Neural cell (in vitro differentiated cells): ENCODE measurements around the gene SLC6A6. TPM values are rescaled to one million over a fixed set of nuclear protein-coding genes. Genes with fewer than 3 reads are reported as not detected.

Experiments
- H2AFZ ChIP-seq: fragments of 200-600, 300-800 bp; sonication (generic), shearing (Covaris generic); 2 replicates; pipeline ENCODE4 v1.6.0; 2014; ENCODE audit warnings: low read depth, mild to moderate bottlenecking, antibody characterized with exemption, low read length, moderate library complexity
- H3F3A ChIP-seq: fragments of 200-600 bp; shearing (Covaris generic); 2 replicates; pipeline ENCODE4 v1.6.1; 2016; ENCODE audit warnings: mild to moderate bottlenecking, moderate library complexity, mixed read lengths, antibody characterized with exemption, low read length; ENCODE audit not compliant: insufficient read depth, poor library complexity, severe bottlenecking
- H3K27ac ChIP-seq: fragments of 200-600, 300-800 bp; sonication (generic), shearing (Covaris generic); 2 replicates; pipeline ENCODE4 v1.5.1; 2014; ENCODE audit warnings: mild to moderate bottlenecking, low read length, moderate library complexity
- H3K27me3 ChIP-seq: fragments of 300-800, 200-600 bp; sonication (generic), shearing (Covaris generic); 2 replicates; pipeline ENCODE4 v1.6.0; 2014; ENCODE audit warnings: mild to moderate bottlenecking, low read depth, low read length, moderate library complexity; ENCODE audit not compliant: insufficient read depth
- H3K36me3 ChIP-seq: fragments of 300-800, 200-600 bp; sonication (generic), shearing (Covaris generic); 2 replicates; pipeline ENCODE4 v1.5.1; 2014; ENCODE audit warnings: mild to moderate bottlenecking, antibody characterized with exemption, low read length, moderate library complexity; ENCODE audit not compliant: insufficient read depth
- H3K4me2 ChIP-seq: fragments of 300-800, 200-600 bp; sonication (generic), shearing (Covaris generic); 2 replicates; pipeline ENCODE4 v1.6.0; 2014; ENCODE audit warnings: mild to moderate bottlenecking, low read length
- H3K4me3 ChIP-seq: fragments of 300-800, 200-600 bp; sonication (generic), shearing (Covaris generic); 2 replicates; pipeline ENCODE4 v1.5.1; 2014; ENCODE audit warnings: mild to moderate bottlenecking, low read length, moderate library complexity
- H3K79me2 ChIP-seq: fragments of 200-600 bp; shearing (Covaris generic); replicated peaks from 2 replicates; pipeline ENCODE4 v1.6.0; 2014; ENCODE audit warnings: mild to moderate bottlenecking, low read length, moderate library complexity; ENCODE audit not compliant: insufficient read depth
- H3K9ac ChIP-seq: fragments of 300-800, 200-600 bp; sonication (generic), shearing (Covaris generic); 2 replicates; pipeline ENCODE4 v1.6.1; 2016; ENCODE audit warnings: mild to moderate bottlenecking, low read length, mixed read lengths
- H3K9me2 ChIP-seq: fragments of 200-600 bp; shearing (Covaris generic); 2 replicates; pipeline ENCODE4 v1.6.1; 2016; ENCODE audit warnings: mild to moderate bottlenecking, low read length, mixed read lengths; ENCODE audit not compliant: insufficient read depth
- H3K9me3 ChIP-seq: fragments of 200-600, 300-800 bp; sonication (generic), shearing (Covaris generic); 2 replicates; pipeline ENCODE4 v1.6.1; 2016; ENCODE audit warnings: mild to moderate bottlenecking, mixed run types, low read length, moderate library complexity, mixed read lengths
- H4K20me1 ChIP-seq: fragments of 200-600 bp; shearing (Covaris generic); 2 replicates; pipeline ENCODE4 v1.6.1; 2016; ENCODE audit warnings: mild to moderate bottlenecking, mixed run types; ENCODE audit not compliant: insufficient read depth
- EP300 ChIP-seq: fragments of 450-650 bp; conservative IDR thresholded peaks from 2 replicates; pipeline ENCODE4 v1.6.1; 2014; ENCODE audit warnings: antibody characterized with exemption, mild to moderate bottlenecking, moderate library complexity; ENCODE audit not compliant: poor library complexity, severe bottlenecking
- EZH2 ChIP-seq: fragments of 200-600, 300-800 bp; shearing (Covaris generic), sonication (generic); IDR thresholded peaks from 2 replicates; pipeline ENCODE4 v1.6.1; 2014; ENCODE audit warnings: antibody characterized with exemption, low read length, borderline replicate concordance, mild to moderate bottlenecking; ENCODE audit not compliant: insufficient read depth, poor library complexity, severe bottlenecking
- MXI1 ChIP-seq: fragments of 450-650 bp; conservative IDR thresholded peaks from 2 replicates; pipeline ENCODE4 v1.6.1; 2014; ENCODE audit warnings: antibody characterized with exemption, mild to moderate bottlenecking; ENCODE audit not compliant: poor library complexity, severe bottlenecking
- POLR2AphosphoS5 ChIP-seq: IDR thresholded peaks from 2 replicates; pipeline ENCODE4 v1.6.1; 2012
- RAD21 ChIP-seq: fragments of 450-650 bp; conservative IDR thresholded peaks from 2 replicates; pipeline ENCODE4 v1.6.1; 2014; ENCODE audit warnings: antibody characterized with exemption, mild to moderate bottlenecking, moderate library complexity
- SMC3 ChIP-seq: fragments of 450-650 bp; conservative IDR thresholded peaks from 2 replicates; pipeline ENCODE4 v1.6.1; 2014; ENCODE audit warnings: antibody characterized with exemption, mild to moderate bottlenecking, moderate library complexity; ENCODE audit not compliant: poor library complexity
- TAF1 ChIP-seq: IDR thresholded peaks from 2 replicates; pipeline ENCODE4 v1.6.1; 2012; ENCODE audit warnings: low read depth
- polyA plus RNA-seq: library from polyadenylated mRNA; depleted of rRNA; stranded (reverse); fragments of >200 nt; gene quantifications from 2 replicates; pipeline ENCODE4 v1.2.3, GENCODE V29; 2014
- TF ChIP-seq, protein P1 (sequence below): IDR thresholded peaks from 2 replicates; pipeline ENCODE4 v1.6.1; 2012; ENCODE audit warnings: borderline replicate concordance
- TF ChIP-seq, protein P2 (sequence below): fragments of 450-650 bp; IDR thresholded peaks from 2 replicates; pipeline ENCODE4 v1.5.1; 2014; ENCODE audit warnings: antibody characterized with exemption, mild to moderate bottlenecking, moderate library complexity; ENCODE audit not compliant: poor library complexity, severe bottlenecking

The SLC6A6 gene
- polyA plus RNA-seq, 1 donor from 2014 or later, result 15.9 TPM

DNA sequence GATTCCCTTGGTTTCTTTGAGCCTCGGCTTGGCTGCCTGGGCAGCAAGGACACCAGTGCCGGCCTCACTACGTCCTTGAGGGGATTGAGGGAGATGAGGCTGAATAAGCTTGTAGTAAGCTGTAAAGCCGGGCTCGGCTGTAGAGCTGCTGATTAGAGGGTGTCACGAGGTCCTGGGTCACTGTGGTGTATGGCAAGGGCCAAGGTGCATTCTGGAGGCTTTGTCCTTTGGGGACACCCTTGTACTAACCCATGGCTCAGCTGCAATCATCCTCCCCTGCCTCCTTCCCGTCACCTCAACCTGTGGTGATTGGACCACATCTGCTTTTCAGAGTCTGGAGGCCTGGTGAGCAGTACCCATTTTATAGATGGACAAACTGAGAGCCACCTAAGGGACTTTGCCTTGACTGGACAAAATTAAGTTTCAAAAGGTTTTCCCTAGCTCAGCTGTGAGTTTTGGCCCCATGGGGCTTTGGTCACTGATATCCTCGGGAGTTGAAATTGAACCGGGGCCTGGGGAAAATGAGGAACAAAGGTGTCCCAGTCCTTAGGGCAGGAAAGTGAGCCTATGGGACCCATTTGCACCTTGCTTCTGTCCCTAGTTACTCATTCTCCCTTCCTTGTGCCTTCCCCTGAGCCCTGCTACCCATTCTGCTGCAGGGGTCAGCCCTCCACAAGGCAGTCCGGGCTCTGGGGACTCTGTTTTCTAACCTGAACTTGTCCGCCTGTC lies 2.4 kb downstream of the SLC6A6 start:
- Histone ChIP-seq H3K9me2 (no peaks in the 10 kb centered on the region), H3K79me2 (peaks cover 33% of the 10 kb centered on the region), H3K9me3 (no peaks in the 10 kb centered on the region), H3K4me2 (peak overlapping the region; percentile 79), H3F3A (no peaks in the 10 kb centered on the region), H3K27ac (peak overlapping the region; percentile 95), H3K27me3 (no peaks in the 10 kb centered on the region), H3K4me3 (peak overlapping the region; percentile 93), H2AFZ (no peak overlapping the region), H3K9ac (peak overlapping the region; percentile 92), H4K20me1 (no peaks in the 10 kb centered on the region), H3K36me3 (no peaks in the 10 kb centered on the region)
- TF ChIP-seq EP300 (no peak), TAF1 (no peak), RAD21 (no peak), EZH2 (no peak), MXI1 (no peak), POLR2AphosphoS5 (no peak), SMC3 (no peak)
- TF ChIP-seq, protein P1, sequence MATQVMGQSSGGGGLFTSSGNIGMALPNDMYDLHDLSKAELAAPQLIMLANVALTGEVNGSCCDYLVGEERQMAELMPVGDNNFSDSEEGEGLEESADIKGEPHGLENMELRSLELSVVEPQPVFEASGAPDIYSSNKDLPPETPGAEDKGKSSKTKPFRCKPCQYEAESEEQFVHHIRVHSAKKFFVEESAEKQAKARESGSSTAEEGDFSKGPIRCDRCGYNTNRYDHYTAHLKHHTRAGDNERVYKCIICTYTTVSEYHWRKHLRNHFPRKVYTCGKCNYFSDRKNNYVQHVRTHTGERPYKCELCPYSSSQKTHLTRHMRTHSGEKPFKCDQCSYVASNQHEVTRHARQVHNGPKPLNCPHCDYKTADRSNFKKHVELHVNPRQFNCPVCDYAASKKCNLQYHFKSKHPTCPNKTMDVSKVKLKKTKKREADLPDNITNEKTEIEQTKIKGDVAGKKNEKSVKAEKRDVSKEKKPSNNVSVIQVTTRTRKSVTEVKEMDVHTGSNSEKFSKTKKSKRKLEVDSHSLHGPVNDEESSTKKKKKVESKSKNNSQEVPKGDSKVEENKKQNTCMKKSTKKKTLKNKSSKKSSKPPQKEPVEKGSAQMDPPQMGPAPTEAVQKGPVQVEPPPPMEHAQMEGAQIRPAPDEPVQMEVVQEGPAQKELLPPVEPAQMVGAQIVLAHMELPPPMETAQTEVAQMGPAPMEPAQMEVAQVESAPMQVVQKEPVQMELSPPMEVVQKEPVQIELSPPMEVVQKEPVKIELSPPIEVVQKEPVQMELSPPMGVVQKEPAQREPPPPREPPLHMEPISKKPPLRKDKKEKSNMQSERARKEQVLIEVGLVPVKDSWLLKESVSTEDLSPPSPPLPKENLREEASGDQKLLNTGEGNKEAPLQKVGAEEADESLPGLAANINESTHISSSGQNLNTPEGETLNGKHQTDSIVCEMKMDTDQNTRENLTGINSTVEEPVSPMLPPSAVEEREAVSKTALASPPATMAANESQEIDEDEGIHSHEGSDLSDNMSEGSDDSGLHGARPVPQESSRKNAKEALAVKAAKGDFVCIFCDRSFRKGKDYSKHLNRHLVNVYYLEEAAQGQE, result no peak
- TF ChIP-seq, protein P2, sequence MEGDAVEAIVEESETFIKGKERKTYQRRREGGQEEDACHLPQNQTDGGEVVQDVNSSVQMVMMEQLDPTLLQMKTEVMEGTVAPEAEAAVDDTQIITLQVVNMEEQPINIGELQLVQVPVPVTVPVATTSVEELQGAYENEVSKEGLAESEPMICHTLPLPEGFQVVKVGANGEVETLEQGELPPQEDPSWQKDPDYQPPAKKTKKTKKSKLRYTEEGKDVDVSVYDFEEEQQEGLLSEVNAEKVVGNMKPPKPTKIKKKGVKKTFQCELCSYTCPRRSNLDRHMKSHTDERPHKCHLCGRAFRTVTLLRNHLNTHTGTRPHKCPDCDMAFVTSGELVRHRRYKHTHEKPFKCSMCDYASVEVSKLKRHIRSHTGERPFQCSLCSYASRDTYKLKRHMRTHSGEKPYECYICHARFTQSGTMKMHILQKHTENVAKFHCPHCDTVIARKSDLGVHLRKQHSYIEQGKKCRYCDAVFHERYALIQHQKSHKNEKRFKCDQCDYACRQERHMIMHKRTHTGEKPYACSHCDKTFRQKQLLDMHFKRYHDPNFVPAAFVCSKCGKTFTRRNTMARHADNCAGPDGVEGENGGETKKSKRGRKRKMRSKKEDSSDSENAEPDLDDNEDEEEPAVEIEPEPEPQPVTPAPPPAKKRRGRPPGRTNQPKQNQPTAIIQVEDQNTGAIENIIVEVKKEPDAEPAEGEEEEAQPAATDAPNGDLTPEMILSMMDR, result no peak

DNA sequence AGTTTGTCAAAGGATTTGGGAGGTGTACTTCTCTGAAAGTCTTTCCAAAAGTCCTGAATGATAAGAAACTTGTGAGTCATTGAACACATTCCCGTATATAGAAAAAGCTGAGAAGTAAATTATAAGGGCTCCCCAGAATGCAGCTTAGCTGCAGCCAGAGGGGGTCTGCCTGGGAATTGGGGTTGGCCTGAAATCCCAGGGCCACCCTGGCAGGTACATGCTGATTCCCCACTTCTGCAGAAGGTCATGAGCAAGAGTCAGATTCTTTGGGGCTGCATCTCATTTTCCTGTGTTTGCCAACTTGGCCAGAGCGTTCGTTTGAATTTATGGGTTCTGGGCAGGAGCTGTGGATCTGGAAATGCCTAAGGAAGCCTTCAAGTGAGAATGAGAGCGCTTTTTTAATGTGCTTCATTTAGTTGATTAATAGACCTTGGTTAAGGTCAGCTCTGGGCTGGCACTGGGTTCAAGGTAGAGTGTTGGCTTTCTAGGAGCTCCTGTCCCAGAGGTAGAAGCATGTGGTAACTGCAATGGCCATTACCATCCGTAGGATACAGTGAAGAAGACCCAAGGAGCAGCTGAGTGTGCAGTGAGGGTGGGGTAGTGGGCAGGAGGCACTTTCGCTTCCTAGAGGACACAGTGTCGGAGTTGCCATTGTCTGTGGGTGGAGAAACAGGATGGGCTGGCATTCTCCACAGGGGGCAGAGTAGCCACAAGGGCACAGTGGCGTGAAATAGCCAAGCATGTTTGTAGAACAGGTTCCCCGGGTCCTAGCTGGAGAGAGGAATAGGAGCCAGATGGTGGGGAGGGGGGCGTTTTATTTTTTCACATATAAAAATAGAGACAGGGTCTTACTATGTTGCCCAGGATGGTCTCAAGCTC lies 3.2 kb downstream of the SLC6A6 start:
- H3K4me2 ChIP-seq, result no peak overlapping the region
- H3K9ac ChIP-seq, result no peak overlapping the region
- H4K20me1 ChIP-seq, result no peaks in the 10 kb centered on the region
- no peaks in the 10 kb centered on the region for H3K9me3 ChIP-seq
- H3K79me2 ChIP-seq, result peaks cover 33% of the 10 kb centered on the region
- H3K27ac ChIP-seq, result no peak overlapping the region
- H3K9me2 ChIP-seq, result no peaks in the 10 kb centered on the region
- no peak for TF ChIP-seq EZH2
- TF ChIP-seq SMC3, result no peak
- TF ChIP-seq TAF1, result no peak
- TF ChIP-seq RAD21, result no peak
- TF ChIP-seq, protein P2, result no peak
- TF ChIP-seq POLR2AphosphoS5, result no peak
- no peak for TF ChIP-seq MXI1
- H2AFZ ChIP-seq, result no peak overlapping the region
- no peaks in the 10 kb centered on the region for H3K36me3 ChIP-seq
- peak overlapping the region; percentile 93 for H3K4me3 ChIP-seq
- H3K27me3 ChIP-seq, result no peaks in the 10 kb centered on the region
- no peaks in the 10 kb centered on the region for H3F3A ChIP-seq
